Measurements from ENCODE around the gene ATP8A1. TPM values are rescaled to one million over a fixed set of nuclear protein-coding genes. Genes with fewer than 3 reads are reported as not detected.

ATP8A1 gene
- total RNA-seq, 2 experiments from 2014 or later: 80.0 to 141 TPM

GRCh38 chr4:42371305-42372252, 285.3 kb downstream of the ATP8A1 start:
- Histone ChIP-seq H3K4me3 (ENCODE audit: low read depth, low read length, poor library complexity, severe bottlenecking) (no peak overlapping the region), H3K27ac (ENCODE audit: low read depth, low read length, poor library complexity, severe bottlenecking) (no peak overlapping the region), H3K4me1 (ENCODE audit: insufficient read depth, low read length, poor library complexity, severe bottlenecking) (no peaks in the 10 kb centered on the region), H3K9me3 (ENCODE audit: low read length) (no peaks in the 10 kb centered on the region), H4K20me1 (ENCODE audit: insufficient read depth, low read length) (no peaks in the 10 kb centered on the region), H2AFZ (ENCODE audit: low read length) (no peak overlapping the region), H3K79me2 (ENCODE audit: insufficient read depth, low read depth, low read length) (no peaks in the 10 kb centered on the region), H3K4me2 (ENCODE audit: low read length) (no peak overlapping the region), H3K36me3 (ENCODE audit: insufficient read depth, low read length) (no peaks in the 10 kb centered on the region), H3K9me2 (ENCODE audit: insufficient read depth, low read length) (no peaks in the 10 kb centered on the region)
- ChIA-PET CTCF (ENCODE audit: unreplicated experiment) (no interaction called here), POLR2A (interaction anchor here (0.6 to 1.6 kb wide), 8 partner anchors 10 to 361 kb away, joined by 3 to 7 read pairs (median 4); no protein-coding TSS in a partner anchor)
- intact Hi-C loops (cut with micrococcal nuclease; ENCODE audit: unreplicated experiment): loop anchor here (2.0 to 5.0 kb wide), 3 partner anchors 89 to 493 kb away; no protein-coding TSS in a partner anchor
- peak; percentile 63 for DNase-seq (ENCODE audit: low spot score)
- BruUV-seq (replicated peaks): no TSS peak
- TF ChIP-seq EZH2phosphoT487 (IDR thresholded peaks at IDR 0.05; ENCODE audit: borderline replicate concordance, low read depth, low read length): no peak
- TF ChIP-seq, protein P1, sequence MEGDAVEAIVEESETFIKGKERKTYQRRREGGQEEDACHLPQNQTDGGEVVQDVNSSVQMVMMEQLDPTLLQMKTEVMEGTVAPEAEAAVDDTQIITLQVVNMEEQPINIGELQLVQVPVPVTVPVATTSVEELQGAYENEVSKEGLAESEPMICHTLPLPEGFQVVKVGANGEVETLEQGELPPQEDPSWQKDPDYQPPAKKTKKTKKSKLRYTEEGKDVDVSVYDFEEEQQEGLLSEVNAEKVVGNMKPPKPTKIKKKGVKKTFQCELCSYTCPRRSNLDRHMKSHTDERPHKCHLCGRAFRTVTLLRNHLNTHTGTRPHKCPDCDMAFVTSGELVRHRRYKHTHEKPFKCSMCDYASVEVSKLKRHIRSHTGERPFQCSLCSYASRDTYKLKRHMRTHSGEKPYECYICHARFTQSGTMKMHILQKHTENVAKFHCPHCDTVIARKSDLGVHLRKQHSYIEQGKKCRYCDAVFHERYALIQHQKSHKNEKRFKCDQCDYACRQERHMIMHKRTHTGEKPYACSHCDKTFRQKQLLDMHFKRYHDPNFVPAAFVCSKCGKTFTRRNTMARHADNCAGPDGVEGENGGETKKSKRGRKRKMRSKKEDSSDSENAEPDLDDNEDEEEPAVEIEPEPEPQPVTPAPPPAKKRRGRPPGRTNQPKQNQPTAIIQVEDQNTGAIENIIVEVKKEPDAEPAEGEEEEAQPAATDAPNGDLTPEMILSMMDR (conservative IDR thresholded peaks at IDR 0.05; ENCODE audit: low read length): peak; percentile 87

DNA sequence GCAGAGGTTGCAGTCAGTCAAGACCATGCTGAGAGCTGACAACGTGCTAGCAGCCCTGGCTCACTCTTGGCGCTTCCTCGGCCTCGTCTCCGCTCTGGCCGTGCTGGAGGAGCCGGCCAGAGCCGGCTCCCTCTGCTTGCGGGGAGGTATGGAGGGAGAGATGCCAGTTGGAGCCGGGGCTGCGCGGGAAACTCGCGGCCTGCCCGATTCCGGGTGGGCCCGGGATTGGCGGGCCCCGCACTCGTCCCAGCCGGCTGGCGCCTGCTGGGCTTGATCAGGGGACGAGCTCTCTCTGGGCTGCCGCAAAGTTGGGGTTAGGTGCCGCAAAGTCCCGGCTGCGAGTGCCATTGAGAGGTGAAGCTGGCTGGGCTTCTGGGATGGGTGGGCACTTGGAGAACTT, 287.4 kb downstream of the ATP8A1 start:
- H3K9me3 ChIP-seq (ENCODE audit: low read length): no peaks in the 10 kb centered on the region
- BruUV-seq (replicated peaks): no TSS peak
- H3K9me2 ChIP-seq (ENCODE audit: insufficient read depth, low read length): no peaks in the 10 kb centered on the region
- no peaks in the 10 kb centered on the region for H3K4me1 ChIP-seq (ENCODE audit: insufficient read depth, low read length, poor library complexity, severe bottlenecking)
- H3K4me3 ChIP-seq (ENCODE audit: low read depth, low read length, poor library complexity, severe bottlenecking): no peak overlapping the region
- TF ChIP-seq, protein P1 (conservative IDR thresholded peaks at IDR 0.05; ENCODE audit: low read length): no peak
- TF ChIP-seq EZH2phosphoT487 (IDR thresholded peaks at IDR 0.05; ENCODE audit: borderline replicate concordance, low read depth, low read length): no peak
- intact Hi-C loops (cut with micrococcal nuclease; ENCODE audit: unreplicated experiment): no loop called here
- CTCF ChIA-PET (ENCODE audit: unreplicated experiment): no interaction called here
- no peaks in the 10 kb centered on the region for H3K36me3 ChIP-seq (ENCODE audit: insufficient read depth, low read length)
- H2AFZ ChIP-seq (ENCODE audit: low read length): no peak overlapping the region
- no peak overlapping the region for H3K4me2 ChIP-seq (ENCODE audit: low read length)
- no peaks in the 10 kb centered on the region for H4K20me1 ChIP-seq (ENCODE audit: insufficient read depth, low read length)
- no peak for DNase-seq (ENCODE audit: low spot score)
- no peak overlapping the region for H3K27ac ChIP-seq (ENCODE audit: low read depth, low read length, poor library complexity, severe bottlenecking)
- POLR2A ChIA-PET: interaction anchor here (0.9 kb wide), 1 partner anchor 10 kb away, joined by 3 read pairs; no protein-coding TSS in a partner anchor
- no peaks in the 10 kb centered on the region for H3K79me2 ChIP-seq (ENCODE audit: insufficient read depth, low read depth, low read length)
